Karpas-422 (cell line): ENCODE measurements around the gene GPR31. TPM values are rescaled to one million over a fixed set of nuclear protein-coding genes. Genes with fewer than 3 reads are reported as not detected.

Experiments
- DNase-seq: peaks from one replicate; pipeline ENCODE4 v3.0.0-alpha.2; 2015
- H2AFZ ChIP-seq: fragments of 200-600 bp; sonication (generic); 2 replicates; pipeline ENCODE4 v1.6.1; 2014; ENCODE audit warnings: antibody characterized with exemption, low read length, mixed read lengths
- H3K27ac ChIP-seq: fragments of 200-600 bp; sonication (generic); 2 replicates; pipeline ENCODE4 v1.5.1; 2014; ENCODE audit warnings: mild to moderate bottlenecking, low read length, moderate library complexity
- H3K27me3 ChIP-seq: fragments of 200-600 bp; sonication (generic); 2 replicates; pipeline ENCODE4 v1.6.1; 2014; ENCODE audit warnings: low read length, mixed read lengths
- H3K36me3 ChIP-seq: fragments of 200-600 bp; sonication (generic); 2 replicates; pipeline ENCODE4 v1.6.1; 2014; ENCODE audit warnings: low read length, mixed read lengths; ENCODE audit not compliant: insufficient read depth
- H3K4me1 ChIP-seq: fragments of 200-600 bp; sonication (generic); 2 replicates; pipeline ENCODE4 v1.6.1; 2014; ENCODE audit warnings: mild to moderate bottlenecking, low read length, mixed read lengths
- H3K4me2 ChIP-seq: fragments of 200-600 bp; sonication (generic); 2 replicates; pipeline ENCODE4 v1.6.1; 2014; ENCODE audit warnings: low read length, low read depth, mild to moderate bottlenecking; ENCODE audit not compliant: poor library complexity, severe bottlenecking
- H3K4me3 ChIP-seq: fragments of 200-600 bp; sonication (generic); 2 replicates; pipeline ENCODE4 v1.5.1; 2014; ENCODE audit warnings: mild to moderate bottlenecking, antibody characterized with exemption, low read length, mixed read lengths
- H3K79me2 ChIP-seq: fragments of 200-600 bp; sonication (generic); 2 replicates; pipeline ENCODE4 v1.6.1; 2014; ENCODE audit warnings: mild to moderate bottlenecking, low read length, mixed read lengths
- H3K9ac ChIP-seq: fragments of 200-600 bp; sonication (generic); 2 replicates; pipeline ENCODE4 v1.6.0; 2014; ENCODE audit warnings: low read length
- H3K9me2 ChIP-seq: fragments of 200-600 bp; sonication (generic), shearing (Covaris generic); replicated peaks from 2 replicates; pipeline ENCODE4 v1.6.0; 2014; ENCODE audit warnings: mild to moderate bottlenecking, low read length, moderate library complexity; ENCODE audit not compliant: insufficient read depth
- H3K9me3 ChIP-seq: fragments of 300-700, 200-600 bp; sonication (generic); 2 replicates; pipeline ENCODE4 v1.6.1; 2014; ENCODE audit warnings: low read length, mixed read lengths
- H4K20me1 ChIP-seq: fragments of 200-600 bp; sonication (generic); 2 replicates; pipeline ENCODE4 v1.6.1; 2014; ENCODE audit warnings: mild to moderate bottlenecking, antibody characterized with exemption, low read length, low read depth; ENCODE audit not compliant: insufficient read depth
- total RNA-seq: library from RNA; depleted of rRNA; stranded (reverse); fragments of >200 nt; shearing (Covaris generic); gene quantifications from 2 replicates; pipeline ENCODE4 v1.2.3, GENCODE V29; 2014; ENCODE audit warnings: low replicate concordance

The GPR31 gene
- total RNA-seq, 1 experiment from 2014 or later = not detected

- Histone ChIP-seq H3K27ac (no peak overlapping the region), H3K9me2 (no peaks in the 10 kb centered on the region)
Measured at GRCh38 chr6:167150941-167151549, 6.7 kb downstream of the GPR31 start.

GRCh38 chr6:167148997-167149396 lies 8.8 kb downstream of the GPR31 start:
- H3K79me2 ChIP-seq = no peaks in the 10 kb centered on the region
- H3K4me3 ChIP-seq = no peak overlapping the region
- no peaks in the 10 kb centered on the region for H4K20me1 ChIP-seq
- no peaks in the 10 kb centered on the region for H3K9me3 ChIP-seq
- H3K27me3 ChIP-seq = 0 out of 2 replicates have a peak, but pooled peaks cover 3% of the 10 kb centered on the region
- no peak overlapping the region for H2AFZ ChIP-seq
- H3K4me1 ChIP-seq = peaks cover 19% of the 10 kb centered on the region
- H3K27ac ChIP-seq = no peak overlapping the region
- DNase-seq = no peak
- no peak overlapping the region for H3K9ac ChIP-seq
- no peaks in the 10 kb centered on the region for H3K36me3 ChIP-seq
- H3K4me2 ChIP-seq = no peak overlapping the region
- H3K9me2 ChIP-seq = no peaks in the 10 kb centered on the region

More at GRCh38 chr6:167150941-167151549, 6.7 kb downstream of the GPR31 start:
- H3K4me1 ChIP-seq = peaks cover 19% of the 10 kb centered on the region
- peak overlapping the region; percentile 10 for H3K4me2 ChIP-seq
- H3K4me3 ChIP-seq = no peak overlapping the region
- no peaks in the 10 kb centered on the region for H3K79me2 ChIP-seq
- H4K20me1 ChIP-seq = no peaks in the 10 kb centered on the region
- DNase-seq = no peak
- H3K27me3 ChIP-seq = no peaks in the 10 kb centered on the region
- no peak overlapping the region for H2AFZ ChIP-seq
- H3K9ac ChIP-seq = no peak overlapping the region
- H3K9me3 ChIP-seq = no peaks in the 10 kb centered on the region
- H3K36me3 ChIP-seq = no peaks in the 10 kb centered on the region

- Histone ChIP-seq H3K4me2 (no peak overlapping the region), H3K79me2 (no peaks in the 10 kb centered on the region), H3K27ac (no peak overlapping the region), H3K9me3 (no peaks in the 10 kb centered on the region), H3K9me2 (no peaks in the 10 kb centered on the region), H4K20me1 (no peaks in the 10 kb centered on the region), H3K27me3 (0 out of 2 replicates have a peak, but pooled peaks cover 3% of the 10 kb centered on the region), H3K9ac (no peak overlapping the region), H3K4me1 (peaks cover 10% of the 10 kb centered on the region), H3K36me3 (no peaks in the 10 kb centered on the region), H2AFZ (no peak overlapping the region), H3K4me3 (no peak overlapping the region)
- DNase-seq = no peak
Measured at GRCh38 chr6:167148021-167148420, 9.8 kb downstream of the GPR31 start.

- no peak overlapping the region for H2AFZ ChIP-seq
- no peak overlapping the region for H3K9ac ChIP-seq
- 0 out of 2 replicates have a peak, but pooled peaks cover 3% of the 10 kb centered on the region for H3K27me3 ChIP-seq
- H4K20me1 ChIP-seq = no peaks in the 10 kb centered on the region
- H3K4me1 ChIP-seq = peaks cover 5% of the 10 kb centered on the region
- no peaks in the 10 kb centered on the region for H3K9me3 ChIP-seq
- H3K36me3 ChIP-seq = no peaks in the 10 kb centered on the region
- no peak for DNase-seq
- no peaks in the 10 kb centered on the region for H3K9me2 ChIP-seq
- no peak overlapping the region for H3K4me2 ChIP-seq
- no peaks in the 10 kb centered on the region for H3K79me2 ChIP-seq
- H3K27ac ChIP-seq = no peak overlapping the region
- H3K4me3 ChIP-seq = no peak overlapping the region
Measured at GRCh38 chr6:167146977-167147376, 10.8 kb downstream of the GPR31 start.

- Histone ChIP-seq H4K20me1 (no peaks in the 10 kb centered on the region), H3K79me2 (no peaks in the 10 kb centered on the region)
- no peak for DNase-seq
Measured at GRCh38 chr6:167146135-167146534, 11.6 kb downstream of the GPR31 start.

GRCh38 chr6:167145461-167145860 lies 12.3 kb downstream of the GPR31 start:
- no peak for DNase-seq
- H3K79me2 ChIP-seq = no peaks in the 10 kb centered on the region
- no peaks in the 10 kb centered on the region for H3K9me3 ChIP-seq
- no peak overlapping the region for H2AFZ ChIP-seq
- no peak overlapping the region for H3K27ac ChIP-seq
- H3K9ac ChIP-seq = no peak overlapping the region
- no peaks in the 10 kb centered on the region for H3K36me3 ChIP-seq
- no peaks in the 10 kb centered on the region for H3K9me2 ChIP-seq
- no peaks in the 10 kb centered on the region for H3K4me1 ChIP-seq
- 0 out of 2 replicates have a peak, but pooled peaks cover 3% of the 10 kb centered on the region for H3K27me3 ChIP-seq
- H3K4me2 ChIP-seq = no peak overlapping the region
- no peak overlapping the region for H3K4me3 ChIP-seq
- H4K20me1 ChIP-seq = no peaks in the 10 kb centered on the region

More at GRCh38 chr6:167146135-167146534, 11.6 kb downstream of the GPR31 start:
- Histone ChIP-seq H3K27ac (no peak overlapping the region), H3K9me2 (no peaks in the 10 kb centered on the region), H3K4me1 (no peaks in the 10 kb centered on the region; the same call in 1 of the 2 replicates), H3K36me3 (no peaks in the 10 kb centered on the region), H3K27me3 (0 out of 2 replicates have a peak, but pooled peaks cover 3% of the 10 kb centered on the region), H2AFZ (no peak overlapping the region), H3K4me3 (no peak overlapping the region), H3K4me2 (no peak overlapping the region), H3K9ac (no peak overlapping the region), H3K9me3 (no peaks in the 10 kb centered on the region)

- Histone ChIP-seq H3K4me2 (no peak overlapping the region), H3K36me3 (no peaks in the 10 kb centered on the region), H3K4me3 (no peak overlapping the region), H3K4me1 (peaks cover 7% of the 10 kb centered on the region), H3K9me2 (no peaks in the 10 kb centered on the region), H2AFZ (no peak overlapping the region), H3K79me2 (no peaks in the 10 kb centered on the region), H4K20me1 (no peaks in the 10 kb centered on the region), H3K9me3 (no peaks in the 10 kb centered on the region), H3K27me3 (0 out of 2 replicates have a peak, but pooled peaks cover 3% of the 10 kb centered on the region), H3K27ac (no peak overlapping the region), H3K9ac (no peak overlapping the region)
- DNase-seq = no peak
Measured at GRCh38 chr6:167143041-167143440, 14.7 kb downstream of the GPR31 start.

GRCh38 chr6:167142433-167142761 lies 15.4 kb downstream of the GPR31 start:
- H3K4me2 ChIP-seq = no peak overlapping the region
- H3K4me3 ChIP-seq = no peak overlapping the region
- no peak overlapping the region for H3K27ac ChIP-seq
- no peaks in the 10 kb centered on the region for H3K36me3 ChIP-seq
- H4K20me1 ChIP-seq = no peaks in the 10 kb centered on the region
- 0 out of 2 replicates have a peak, but pooled peaks cover 3% of the 10 kb centered on the region for H3K27me3 ChIP-seq
- no peaks in the 10 kb centered on the region for H3K9me3 ChIP-seq
- H3K9ac ChIP-seq = no peak overlapping the region
- DNase-seq = no peak
- no peaks in the 10 kb centered on the region for H3K79me2 ChIP-seq
- no peaks in the 10 kb centered on the region for H3K9me2 ChIP-seq
- peaks cover 7% of the 10 kb centered on the region for H3K4me1 ChIP-seq
- H2AFZ ChIP-seq = no peak overlapping the region
